Measurements from ENCODE around the gene CHST3.
A peak's percentile ranks its signal among the peaks of the same experiment; 100 is the strongest.
"Not testable (repeated sequence)": the region's sequence is repeated elsewhere in the genome, so short reads cannot be mapped to it uniquely, and the experiment has no call there.

Gene CHST3

GRCh38 chr10:71964098-71964742 lies at the start of gene CHST3:
TSS of gene CHST3 (plus strand) at chr10:71964395. CDS start at chr10:72005843, 41,448 bp downstream.
- H3K27ac Mint-ChIP-seq, result peak within 1 kb of the TSS; percentile 4 to 62
- H3K27me3 Mint-ChIP-seq, result peaks cover 59% of the 10 kb centered on the region
- no peaks in the 10 kb centered on the region for H3K9me3 Mint-ChIP-seq
- DNase-seq (peak; percentile 29 to 30), ATAC-seq (peak; percentile 71)
- H3K4me1 Mint-ChIP-seq, result peaks cover 23% of the 10 kb centered on the region
- H3K4me3 Mint-ChIP-seq, result peak within 1 kb of the TSS; percentile 80 to 93

GRCh38 chr10:71916827-71917226 lies 47.4 kb upstream of the CHST3 start:
- Mint-ChIP-seq H3K27ac (no peak overlapping the region), H3K9me3 (no peaks in the 10 kb centered on the region), H3K4me1 (peaks cover 7% of the 10 kb centered on the region), H3K27me3 (no peaks in the 10 kb centered on the region), H3K4me3 (no peak overlapping the region)
- no peak for DNase-seq
- ATAC-seq, result no peak

- Mint-ChIP-seq H3K27ac (no peak overlapping the region), H3K4me3 (no peak overlapping the region), H3K4me1 (peaks cover 7% of the 10 kb centered on the region), H3K9me3 (no peaks in the 10 kb centered on the region), H3K27me3 (no peaks in the 10 kb centered on the region)
- ATAC-seq (no peak), DNase-seq (no peak)
Measured at GRCh38 chr10:71918992-71919391, 45.2 kb upstream of the CHST3 start.

- not testable (repeated sequence) for ATAC-seq, H3K9me3 Mint-ChIP-seq, H3K27me3 Mint-ChIP-seq, H3K27ac Mint-ChIP-seq, H3K4me1 Mint-ChIP-seq, H3K4me3 Mint-ChIP-seq, DNase-seq
Measured at GRCh38 chr10:71919956-71920539, 44.1 kb upstream of the CHST3 start.

GRCh38 chr10:71920540-71921323 lies 43.5 kb upstream of the CHST3 start:
- DNase-seq (no peak), ATAC-seq (no peak)
- Mint-ChIP-seq H3K4me3 (no peak overlapping the region), H3K4me1 (peaks cover 7% of the 10 kb centered on the region), H3K27ac (peak overlapping the region in 1 of 2 donors; percentile 85), H3K9me3 (no peaks in the 10 kb centered on the region), H3K27me3 (no peaks in the 10 kb centered on the region)

- Mint-ChIP-seq H3K4me1 (peaks cover 7% of the 10 kb centered on the region), H3K27ac (no peak overlapping the region), H3K27me3 (no peaks in the 10 kb centered on the region), H3K9me3 (no peaks in the 10 kb centered on the region), H3K4me3 (no peak overlapping the region)
- ATAC-seq (no peak), DNase-seq (no peak)
Measured at GRCh38 chr10:71921324-71922027, 42.7 kb upstream of the CHST3 start.

- H3K27ac Mint-ChIP-seq, result no peak overlapping the region
- ATAC-seq (no peak), DNase-seq (no peak)
- H3K4me1 Mint-ChIP-seq, result peaks cover 7% of the 10 kb centered on the region
- H3K27me3 Mint-ChIP-seq, result no peaks in the 10 kb centered on the region
- H3K9me3 Mint-ChIP-seq, result no peaks in the 10 kb centered on the region
- H3K4me3 Mint-ChIP-seq, result no peak overlapping the region
Measured at GRCh38 chr10:71923138-71923692, 41.0 kb upstream of the CHST3 start.

- DNase-seq (no peak), ATAC-seq (no peak)
- Mint-ChIP-seq H3K27me3 (no peaks in the 10 kb centered on the region), H3K4me3 (no peak overlapping the region), H3K4me1 (peaks cover 7% of the 10 kb centered on the region), H3K9me3 (no peaks in the 10 kb centered on the region), H3K27ac (no peak overlapping the region)
Measured at GRCh38 chr10:71924771-71925170, 39.4 kb upstream of the CHST3 start.

- peaks cover 3% of the 10 kb centered on the region for H3K4me1 Mint-ChIP-seq
- ATAC-seq, result no peak
- H3K27me3 Mint-ChIP-seq, result no peaks in the 10 kb centered on the region
- H3K27ac Mint-ChIP-seq, result no peak overlapping the region
- no peak overlapping the region for H3K4me3 Mint-ChIP-seq
- no peak for DNase-seq
- peaks cover 0 to 3% of the 10 kb centered on the region in 2 donors for H3K9me3 Mint-ChIP-seq
Measured at GRCh38 chr10:71927159-71927558, 37.0 kb upstream of the CHST3 start.

GRCh38 chr10:71927776-71928592 lies 36.2 kb upstream of the CHST3 start:
- Mint-ChIP-seq H3K9me3 (peaks cover 0 to 7% of the 10 kb centered on the region in 2 donors), H3K4me3 (no peak overlapping the region), H3K4me1 (peaks cover 7% of the 10 kb centered on the region), H3K27me3 (no peaks in the 10 kb centered on the region), H3K27ac (no peak overlapping the region)
- no peak for ATAC-seq
- DNase-seq, result no peak

- H3K27me3 Mint-ChIP-seq, result no peaks in the 10 kb centered on the region
- peak overlapping the region in 1 of 2 donors; percentile 55 for H3K27ac Mint-ChIP-seq
- no peak overlapping the region for H3K4me3 Mint-ChIP-seq
- H3K9me3 Mint-ChIP-seq, result peaks cover 4 to 19% of the 10 kb centered on the region in 2 donors
- ATAC-seq (no peak), DNase-seq (no peak)
- peaks cover 34% of the 10 kb centered on the region for H3K4me1 Mint-ChIP-seq
Measured at GRCh38 chr10:71931295-71931694, 32.9 kb upstream of the CHST3 start.

- peak; percentile 96 for ATAC-seq
- peaks cover 14 to 26% of the 10 kb centered on the region in 2 donors for H3K9me3 Mint-ChIP-seq
- peak overlapping the region; percentile 53 to 54 for H3K4me3 Mint-ChIP-seq
- peak overlapping the region; percentile 13 to 44 for H3K27ac Mint-ChIP-seq
- peaks cover 34% of the 10 kb centered on the region for H3K4me1 Mint-ChIP-seq
- no peaks in the 10 kb centered on the region for H3K27me3 Mint-ChIP-seq
- DNase-seq, result peak; percentile 51 to 68
Measured at GRCh38 chr10:71933651-71934050, 30.5 kb upstream of the CHST3 start.

- DNase-seq (no peak), ATAC-seq (no peak)
- no peak overlapping the region for H3K4me3 Mint-ChIP-seq
- H3K27ac Mint-ChIP-seq, result no peak overlapping the region
- H3K9me3 Mint-ChIP-seq, result peaks cover 16 to 31% of the 10 kb centered on the region in 2 donors
- no peaks in the 10 kb centered on the region for H3K27me3 Mint-ChIP-seq
- peaks cover 39% of the 10 kb centered on the region for H3K4me1 Mint-ChIP-seq
Measured at GRCh38 chr10:71938211-71938610, 26.0 kb upstream of the CHST3 start.

- H3K9me3 Mint-ChIP-seq, result peaks cover 12 to 41% of the 10 kb centered on the region in 2 donors
- ATAC-seq (no peak), DNase-seq (no peak)
- H3K4me3 Mint-ChIP-seq, result no peak overlapping the region
- no peak overlapping the region for H3K27ac Mint-ChIP-seq
- H3K27me3 Mint-ChIP-seq, result no peaks in the 10 kb centered on the region
- H3K4me1 Mint-ChIP-seq, result peaks cover 29% of the 10 kb centered on the region
Measured at GRCh38 chr10:71939304-71939703, 24.9 kb upstream of the CHST3 start.

All from stimulated activated naive CD8-positive, alpha-beta T cell treated with anti-CD3 and anti-CD28 coated beads, Interleukin-15, amount 100 ng/mL, for 72 hours (primary cell).